Activated CD8-positive, alpha-beta memory T cell treated with anti-CD3 and anti-CD28 coated beads for 36 hours (primary cell): ENCODE results near the gene LSM11. TPM values are rescaled to one million over a fixed set of nuclear protein-coding genes. Genes with fewer than 3 reads are reported as not detected.
"Not testable (repeated sequence)": the region's sequence is repeated elsewhere in the genome, so short reads cannot be mapped to it uniquely, and the experiment has no call there.

Source experiments
- CTCF ChIA-PET: fragments of 350-600 bp; sonication (Branson Sonifier 250); formaldehyde crosslinking; loops from one replicate; lab custom pipeline; 2021; ENCODE audit warnings: antibody characterized with exemption; lab: Charles Lee
- POLR2A ChIA-PET: fragments of 350-600 bp; sonication (Branson Sonifier 250); formaldehyde crosslinking; loops from one replicate; lab custom pipeline; 2021; ENCODE audit warnings: antibody characterized with exemption; lab: Charles Lee
- total RNA-seq, 2 experiments: library from RNA; stranded (reverse); gene quantifications; one replicate each; pipeline ENCODE4 v1.2.3, GENCODE V29; 2021

The LSM11 gene
- total RNA-seq = 1 to 10 TPM; 8.4 to 8.6 TPM

DNA sequence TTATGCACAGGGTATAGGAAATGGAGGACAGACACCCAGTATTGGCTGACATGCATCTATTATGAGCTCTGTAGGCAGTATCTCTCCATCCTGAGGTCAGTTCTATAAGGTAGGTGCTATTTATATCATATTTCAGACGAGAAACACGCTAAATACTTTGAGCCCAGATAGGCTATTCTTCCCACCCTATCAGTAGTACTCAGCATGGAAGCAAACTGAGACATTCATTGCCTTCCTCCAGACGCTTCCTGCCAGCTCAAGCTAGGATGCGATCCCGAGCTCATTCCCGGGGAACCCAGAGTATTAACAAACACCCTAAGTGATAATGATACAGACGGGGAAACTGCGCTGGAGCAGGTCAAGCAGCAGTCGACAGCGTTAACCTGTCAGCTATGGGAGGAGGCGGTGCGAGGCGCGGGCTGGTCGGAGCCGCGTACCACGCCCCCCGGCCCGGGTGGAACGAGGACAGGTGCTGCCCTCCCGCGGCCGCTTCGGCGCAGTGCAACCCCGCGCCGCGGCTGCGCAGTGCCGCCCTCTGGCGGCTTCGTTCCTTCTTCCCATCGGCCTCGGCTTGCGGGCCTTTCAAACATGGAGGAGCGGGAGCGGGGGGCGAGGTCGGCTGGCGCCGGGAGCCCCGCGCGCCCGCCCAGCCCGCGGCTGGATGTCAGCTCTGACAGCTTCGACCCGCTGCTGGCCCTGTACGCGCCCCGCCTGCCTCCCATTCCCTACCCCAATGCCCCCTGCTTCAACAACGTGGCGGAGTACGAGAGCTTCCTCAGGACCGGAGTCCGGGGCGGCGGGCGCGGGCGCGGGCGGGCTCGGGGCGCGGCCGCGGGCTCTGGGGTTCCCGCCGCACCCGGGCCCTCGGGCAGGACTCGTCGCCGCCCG lies at the start of gene LSM11:
Gene LSM11, plus strand, starts transcription at position 550 of the 888 bp plus-strand sequence. Its CDS starts 39 bp downstream, at position 589.
- CTCF ChIA-PET = interaction anchor here (0.6 to 2.3 kb wide), 32 partner anchors 9 to 391 kb away, joined by 3 to 16 read pairs (median 3); partner anchors contain the start of genes NIPAL4 and THG1L
- POLR2A ChIA-PET = interaction anchor here (0.7 to 1.5 kb wide), 3 partner anchors 11 to 392 kb away, joined by 3 read pairs; no protein-coding TSS in a partner anchor

DNA sequence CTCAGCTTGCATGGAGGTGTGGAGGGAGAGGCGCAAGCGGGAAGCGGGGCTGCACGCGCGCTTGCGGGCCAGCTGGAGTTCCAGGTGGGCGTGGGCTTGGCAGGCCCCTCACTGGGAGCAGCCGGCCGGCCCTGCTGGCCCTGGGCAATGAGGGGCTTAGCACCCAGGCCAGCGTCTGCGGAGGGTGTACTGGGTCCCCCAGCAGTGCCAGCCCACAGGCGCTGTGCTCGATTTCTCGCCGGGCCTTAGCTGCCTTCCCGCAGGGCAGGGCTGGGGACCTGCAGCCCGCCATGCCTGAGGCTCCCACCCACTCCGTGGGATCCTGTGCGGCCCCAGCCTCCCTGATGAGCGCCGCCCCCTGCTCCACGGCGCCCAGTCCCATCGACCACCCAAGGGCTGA lies 49.7 kb upstream of the LSM11 start:
- CTCF ChIA-PET, POLR2A ChIA-PET: not testable (repeated sequence)

DNA sequence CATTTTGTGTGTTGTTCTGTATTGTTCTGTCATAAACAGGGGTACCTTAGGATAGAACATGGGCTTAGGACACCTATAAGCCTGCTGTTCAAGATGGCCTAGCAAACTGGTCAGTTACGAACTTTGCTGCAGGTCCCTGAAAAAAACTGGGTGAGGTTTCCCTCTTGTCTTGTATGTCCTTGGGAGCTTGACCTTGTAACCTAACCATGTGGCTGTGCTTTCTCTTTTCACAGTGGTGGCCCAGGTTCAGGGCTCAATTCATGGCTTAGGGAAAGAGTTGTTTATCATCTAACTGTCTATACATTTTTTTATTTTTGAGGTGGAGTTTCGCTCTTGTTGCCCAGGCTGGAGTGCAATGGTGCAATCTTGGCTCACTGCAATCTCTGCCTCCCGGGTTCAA lies 47.4 kb upstream of the LSM11 start:
- POLR2A ChIA-PET, CTCF ChIA-PET: not testable (repeated sequence)

DNA sequence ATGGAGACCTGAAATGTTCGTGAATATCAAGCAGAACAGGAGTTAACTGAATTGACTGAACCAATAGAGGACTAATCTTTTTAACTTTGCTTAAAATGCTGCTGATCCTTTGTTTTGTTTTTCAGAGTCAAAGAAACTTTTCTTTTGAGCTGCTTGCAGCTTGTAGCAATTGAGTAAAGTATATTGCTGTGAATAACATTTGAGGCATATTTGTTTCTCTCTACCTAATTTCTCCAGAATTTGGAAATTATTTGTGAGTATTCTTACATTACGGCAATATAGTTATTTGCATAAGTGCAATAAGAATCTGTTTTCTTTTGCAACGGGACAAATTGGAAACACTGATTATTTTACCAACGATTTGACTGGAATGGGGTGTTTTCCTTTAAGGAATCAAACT lies 44.8 kb upstream of the LSM11 start:
- CTCF ChIA-PET, POLR2A ChIA-PET: not testable (repeated sequence)

DNA sequence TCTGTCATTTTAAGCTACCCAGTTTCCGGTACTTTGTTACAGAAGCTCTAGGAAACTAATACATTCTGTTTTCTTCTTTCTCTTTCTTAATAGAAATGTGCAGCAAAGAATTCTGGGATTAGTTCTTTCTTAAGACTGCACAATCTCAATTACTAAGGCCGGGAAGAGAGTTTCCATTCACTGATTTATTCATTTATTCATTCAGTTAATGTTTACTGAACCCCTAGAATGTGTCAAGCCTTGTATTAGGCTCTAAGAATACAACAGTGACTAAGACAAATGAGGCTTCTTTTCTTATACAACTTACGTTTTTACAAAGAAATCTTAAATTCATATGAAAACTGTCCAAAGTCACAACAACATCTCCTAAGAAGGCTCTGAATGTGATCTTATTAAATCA lies 39.8 kb upstream of the LSM11 start:
- CTCF ChIA-PET = no interaction called here

DNA sequence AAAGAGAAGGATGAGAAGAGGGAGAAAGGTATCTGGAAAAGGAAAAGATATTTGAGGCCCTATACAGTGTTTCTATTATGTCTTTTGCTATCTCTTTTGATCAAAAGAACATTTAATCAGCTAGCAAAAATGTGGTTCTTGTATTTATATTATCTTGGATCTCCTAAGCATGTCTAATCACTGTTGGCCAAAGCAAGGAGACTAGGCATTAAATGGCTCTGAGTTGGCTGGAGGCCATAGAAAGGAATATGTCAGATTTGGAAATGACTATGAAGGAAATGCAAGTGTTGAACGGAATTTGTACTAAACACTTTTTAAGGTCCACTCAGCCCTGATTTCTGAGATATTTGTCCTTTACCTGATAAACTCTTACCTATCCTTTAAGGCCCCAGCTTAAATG lies 34.6 kb upstream of the LSM11 start:
- CTCF ChIA-PET = interaction anchor here (1.3 kb wide), 1 partner anchor 232 kb away, joined by 3 read pairs; no protein-coding TSS in a partner anchor
- POLR2A ChIA-PET = no interaction called here

More for the DNA sequence above, 39.8 kb upstream of the LSM11 start:
- POLR2A ChIA-PET = no interaction called here

DNA sequence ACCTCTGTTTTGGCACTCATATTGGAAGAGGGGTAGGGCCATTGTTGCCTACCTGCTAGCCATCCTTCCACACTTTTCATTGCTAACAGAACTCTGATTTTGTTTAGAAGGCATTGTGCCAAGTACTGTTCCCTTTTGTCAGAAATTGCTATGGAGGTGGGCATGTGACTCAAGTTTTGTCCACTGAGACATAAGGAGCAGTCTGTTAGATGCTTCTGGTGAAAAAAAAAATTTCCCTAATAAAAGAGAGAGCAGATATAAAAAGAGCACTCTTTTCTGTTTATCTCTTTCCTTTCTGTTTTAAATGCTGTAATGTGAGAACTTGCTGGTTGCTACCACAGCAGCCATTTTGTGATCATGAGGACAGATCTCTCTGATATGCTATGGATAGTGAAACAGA lies 34.2 kb upstream of the LSM11 start:
- ChIA-PET POLR2A (no interaction called here), CTCF (no interaction called here)

DNA sequence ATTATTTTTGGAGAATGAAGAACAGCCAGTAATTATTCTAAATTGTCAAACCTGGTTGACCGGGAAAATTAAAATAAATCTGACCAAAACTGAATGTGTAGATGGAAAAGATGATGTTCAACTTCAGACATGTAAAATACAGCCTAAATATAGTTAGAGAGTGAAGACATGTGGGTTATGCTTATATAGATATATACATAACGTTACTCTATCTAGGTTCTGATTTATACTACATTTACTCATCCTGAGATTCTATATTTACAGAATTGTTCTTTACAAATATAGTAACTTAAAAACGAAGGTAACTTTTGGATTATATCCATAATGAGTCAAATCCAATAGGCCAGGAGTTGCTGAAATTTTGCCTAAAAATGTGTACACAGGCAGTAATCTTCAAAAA lies 33.1 kb upstream of the LSM11 start:
- ChIA-PET POLR2A (no interaction called here), CTCF (no interaction called here)

DNA sequence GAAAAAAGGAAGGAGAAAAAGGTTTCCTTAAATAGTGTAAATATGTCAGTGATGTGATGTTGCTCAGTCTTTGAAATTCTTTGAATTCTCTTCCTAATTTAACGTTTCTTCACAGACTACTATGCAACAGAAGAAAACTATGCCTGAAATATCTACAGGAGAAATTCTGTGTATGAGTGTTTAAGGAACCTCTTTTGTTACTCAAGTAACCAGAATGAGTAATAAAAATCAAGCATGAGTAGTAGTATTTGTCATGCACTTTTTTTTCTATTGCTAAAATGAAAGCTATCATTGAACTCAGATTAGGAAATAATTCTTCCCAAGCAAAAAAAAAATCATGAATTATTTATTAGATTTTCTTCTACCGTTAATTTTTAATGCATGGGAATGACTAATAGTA lies 32.6 kb upstream of the LSM11 start:
- ChIA-PET CTCF (interaction anchor here (0.6 kb wide), 1 partner anchor 26 kb away, joined by 4 read pairs; no protein-coding TSS in a partner anchor), POLR2A (no interaction called here)

DNA sequence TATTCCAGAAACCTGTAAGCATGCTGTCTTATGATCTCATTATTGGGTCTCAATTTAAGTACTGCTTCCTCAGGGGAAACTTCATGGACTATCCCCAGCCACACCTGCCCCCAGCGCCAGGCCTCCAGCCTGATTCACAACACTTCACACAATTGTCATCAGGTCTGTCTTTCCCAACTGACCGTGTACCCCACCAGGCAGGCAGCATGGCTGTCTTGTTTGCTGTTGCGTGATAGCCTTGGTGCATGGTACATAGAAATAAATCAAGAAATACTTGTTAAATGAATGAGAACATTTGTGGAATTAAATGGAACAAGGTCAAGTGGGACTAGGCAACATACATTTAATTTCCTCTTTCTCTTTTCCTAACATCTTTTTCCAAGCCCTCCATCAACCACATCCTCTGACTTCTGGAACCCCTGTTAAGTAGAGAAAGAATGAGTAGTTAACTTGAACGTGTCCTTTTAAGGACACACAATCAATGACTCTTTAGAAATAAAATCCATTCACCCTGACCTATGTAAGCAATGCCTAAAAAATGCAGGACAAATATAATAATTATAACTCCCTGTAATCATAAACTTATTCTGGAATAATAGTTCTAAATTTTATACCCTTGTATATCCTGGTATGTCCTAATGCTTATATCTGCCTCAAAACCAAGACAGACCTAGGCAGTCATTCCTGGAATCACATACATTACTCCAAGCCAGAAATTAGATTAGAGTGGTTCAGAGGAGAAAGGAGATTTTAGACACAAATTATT lies 29.5 kb upstream of the LSM11 start:
- CTCF ChIA-PET = no interaction called here

DNA sequence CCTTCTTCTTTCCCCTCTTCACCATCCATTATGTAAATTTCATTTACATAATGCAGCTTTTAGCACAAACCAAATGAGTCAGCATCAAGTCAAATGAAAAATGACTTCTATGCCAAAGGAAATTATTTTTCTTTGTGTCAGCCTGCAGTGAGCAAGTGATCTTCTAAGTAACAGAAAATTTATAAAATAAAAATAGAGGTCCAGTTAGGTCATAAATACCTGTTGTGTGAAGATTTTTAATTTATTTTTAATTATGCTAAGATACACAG lies 29.0 kb upstream of the LSM11 start:
- POLR2A ChIA-PET = no interaction called here
- CTCF ChIA-PET = no interaction called here

More for the DNA sequence above, 29.5 kb upstream of the LSM11 start:
- POLR2A ChIA-PET = no interaction called here

DNA sequence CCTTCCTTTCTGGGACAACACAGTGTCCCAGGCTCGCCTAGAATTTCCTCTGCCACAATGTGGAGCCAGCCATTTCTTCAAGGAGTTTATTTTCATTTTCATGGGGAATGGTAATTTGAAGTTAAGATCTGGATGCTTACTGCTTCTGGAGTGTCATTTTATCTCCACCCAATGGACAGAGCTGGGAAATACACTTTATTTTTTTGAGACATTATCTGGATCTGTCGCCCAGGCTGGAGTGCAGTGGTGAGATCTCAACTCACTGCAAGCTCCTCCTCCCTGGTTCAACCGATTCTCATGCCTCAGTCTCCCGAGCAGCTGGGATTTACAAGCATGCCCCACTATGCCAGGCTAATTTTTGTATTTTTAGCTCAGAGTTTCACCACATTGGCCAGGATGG lies 25.0 kb upstream of the LSM11 start:
- POLR2A ChIA-PET = no interaction called here
- CTCF ChIA-PET = interaction anchor here (0.6 to 2.3 kb wide), 13 partner anchors 19 to 395 kb away, joined by 3 to 8 read pairs (median 3); partner anchors contain the start of gene LSM11

DNA sequence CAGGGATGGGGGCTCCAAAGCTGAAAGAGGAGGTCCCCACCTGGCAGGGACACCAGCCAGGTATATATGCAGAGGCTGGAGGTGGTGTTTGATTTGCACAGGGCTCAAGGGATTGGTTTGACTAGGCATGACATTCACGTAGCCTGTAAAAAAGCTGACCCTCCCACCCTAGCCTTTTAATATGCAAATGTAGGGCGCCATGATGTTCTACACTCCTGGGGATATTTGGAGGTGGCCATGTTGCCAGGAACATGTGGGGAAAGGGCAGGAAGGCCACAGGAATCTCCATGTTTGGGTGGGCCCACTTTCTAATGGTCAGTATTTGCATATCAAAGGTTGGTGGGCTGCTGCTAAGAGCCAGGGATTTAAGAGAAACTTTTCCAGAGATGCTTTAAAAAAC lies 24.3 kb upstream of the LSM11 start:
- ChIA-PET CTCF (interaction anchor here (0.8 to 2.3 kb wide), 8 partner anchors 20 to 396 kb away, joined by 3 to 8 read pairs (median 4); partner anchors contain the start of gene LSM11), POLR2A (no interaction called here)

DNA sequence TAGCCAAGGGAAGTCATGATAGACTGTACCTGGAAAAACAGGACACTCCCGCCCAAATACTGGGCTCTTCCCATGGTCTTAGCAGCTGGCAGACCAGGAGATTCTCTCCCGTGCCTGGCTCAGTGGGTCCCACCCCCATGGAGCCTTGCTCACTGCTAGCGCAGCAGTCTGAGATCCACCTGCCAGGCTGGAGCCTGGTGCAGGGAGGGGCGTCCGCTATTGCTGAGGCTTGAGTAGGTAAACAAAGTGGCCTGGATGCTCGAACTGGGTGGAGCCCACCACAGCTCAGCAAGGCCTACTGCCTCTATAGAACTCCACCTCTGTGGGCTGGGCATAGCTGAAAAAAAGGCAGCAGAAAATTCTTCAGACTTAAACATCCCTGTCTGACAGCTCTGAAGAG lies 22.4 kb upstream of the LSM11 start:
- ChIA-PET CTCF (interaction anchor here (1.0 kb wide), 1 partner anchor 289 kb away, joined by 3 read pairs; no protein-coding TSS in a partner anchor), POLR2A (no interaction called here)

DNA sequence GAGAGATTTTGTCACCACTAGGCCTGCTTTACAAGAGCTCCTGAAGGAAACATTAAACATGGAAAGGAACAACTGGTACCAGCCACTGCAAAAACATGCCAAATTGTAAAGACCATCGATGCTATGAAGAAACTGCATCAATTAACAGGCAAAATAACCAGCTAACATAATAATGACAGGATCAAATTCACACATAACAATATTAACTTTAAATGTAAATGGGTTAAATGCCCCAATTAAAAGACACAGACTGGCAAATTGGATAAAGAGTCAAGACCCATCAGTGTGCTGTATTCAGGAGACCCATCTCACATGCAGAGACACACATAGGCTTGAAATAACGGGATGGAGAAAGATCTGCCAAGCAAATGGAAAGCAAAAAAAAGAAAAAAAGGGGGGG lies 20.6 kb upstream of the LSM11 start:
- POLR2A ChIA-PET, CTCF ChIA-PET: not testable (repeated sequence)

DNA sequence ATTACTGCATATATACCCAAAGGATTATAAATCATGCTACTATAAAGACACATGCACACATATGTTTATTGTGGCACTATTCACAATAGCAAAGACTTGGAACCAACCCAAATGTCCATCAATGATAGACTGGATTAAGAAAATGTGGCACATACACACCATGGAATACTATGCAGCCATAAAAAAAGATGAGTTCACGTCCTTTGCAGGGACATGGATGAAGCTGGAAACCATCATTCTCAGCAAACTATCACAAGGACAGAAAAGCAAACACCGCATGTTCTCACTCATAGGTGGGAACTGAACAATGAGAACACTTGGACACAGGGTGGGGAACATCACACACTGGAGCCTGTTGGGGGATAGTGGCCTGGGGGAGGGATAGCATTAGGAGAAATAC lies 16.9 kb upstream of the LSM11 start:
- POLR2A ChIA-PET, CTCF ChIA-PET: not testable (repeated sequence)

DNA sequence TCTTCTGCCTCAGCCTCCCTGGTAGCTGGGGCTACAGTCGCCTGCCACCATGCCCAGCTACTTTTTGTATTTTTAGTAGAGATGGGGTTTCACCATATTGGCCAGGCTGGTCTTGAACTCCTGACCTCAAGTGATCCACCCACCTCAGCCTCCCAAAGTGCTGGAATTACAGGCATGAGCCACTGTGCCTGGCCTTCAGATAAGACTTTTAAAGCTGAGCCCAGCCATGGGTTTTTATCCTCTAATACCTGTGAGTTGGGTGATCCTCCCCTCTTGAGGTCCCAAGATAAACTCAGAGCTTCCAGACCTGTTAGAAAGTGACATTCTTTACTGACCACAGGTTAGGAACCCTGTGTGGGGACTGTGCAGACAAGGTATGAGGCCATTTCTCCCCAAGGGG lies 15.7 kb upstream of the LSM11 start:
- CTCF ChIA-PET, POLR2A ChIA-PET: not testable (repeated sequence)

DNA sequence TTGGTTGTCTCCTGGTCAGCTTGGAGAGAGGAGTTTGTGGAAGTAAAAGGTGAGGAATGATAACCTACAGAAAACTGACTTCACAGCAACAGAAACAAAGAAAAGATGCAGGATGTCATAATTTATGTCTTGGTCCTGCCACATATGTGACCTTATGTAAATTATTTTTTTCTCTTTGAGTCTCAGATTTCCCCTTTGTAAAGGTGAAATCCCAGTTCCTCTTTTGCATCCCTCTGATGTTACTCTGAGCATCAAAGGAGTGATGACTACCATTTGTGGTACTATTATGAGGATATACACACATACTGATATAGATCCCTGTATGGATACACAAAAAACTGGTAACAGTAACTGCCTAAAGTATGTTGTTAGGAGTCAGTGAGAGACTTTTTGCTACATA lies 13.7 kb upstream of the LSM11 start:
- ChIA-PET CTCF (interaction anchor here (0.7 to 1.1 kb wide), 2 partner anchors 13 to 43 kb away, joined by 3 read pairs; no protein-coding TSS in a partner anchor), POLR2A (no interaction called here)

DNA sequence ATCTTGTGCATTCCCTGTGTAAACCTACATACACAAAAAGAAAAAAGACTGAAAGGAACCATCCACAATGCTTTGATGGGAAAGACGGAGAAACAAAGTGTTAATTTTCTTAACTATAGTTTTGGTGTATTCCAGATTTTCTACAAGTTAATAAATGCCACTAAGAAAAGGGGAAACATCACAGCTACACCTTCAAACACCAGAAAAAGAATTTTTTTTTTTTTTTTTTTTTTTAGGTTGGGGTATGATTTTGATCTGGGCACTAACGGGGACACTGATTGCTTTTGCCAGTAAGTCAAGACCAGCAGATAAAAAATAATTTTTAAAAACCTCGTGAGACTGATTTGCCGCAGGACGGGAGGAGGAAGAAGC lies 12.6 kb upstream of the LSM11 start:
- ChIA-PET POLR2A (interaction anchor here (0.6 to 0.7 kb wide), 5 partner anchors 39 to 1789 kb away, joined by 3 to 6 read pairs (median 5); partner anchors contain the start of gene MED7), CTCF (interaction anchor here (0.6 to 2.3 kb wide), 5 partner anchors 10 to 306 kb away, joined by 3 to 16 read pairs (median 3); partner anchors contain the start of gene LSM11)
